IPS DF 19.7 (cell line): ENCODE data around the gene STX8.
A peak's percentile ranks its signal among the peaks of the same experiment; 100 is the strongest.
"Not testable (repeated sequence)": the region's sequence is repeated elsewhere in the genome, so short reads cannot be mapped to it uniquely, and the experiment has no call there.

ENCODE experiments used
- DNase-seq: peaks from one replicate; pipeline ENCODE4 v3.0.0-alpha.2; 2013; ENCODE audit warnings: low read depth, low spot score

The STX8 gene

DNA sequence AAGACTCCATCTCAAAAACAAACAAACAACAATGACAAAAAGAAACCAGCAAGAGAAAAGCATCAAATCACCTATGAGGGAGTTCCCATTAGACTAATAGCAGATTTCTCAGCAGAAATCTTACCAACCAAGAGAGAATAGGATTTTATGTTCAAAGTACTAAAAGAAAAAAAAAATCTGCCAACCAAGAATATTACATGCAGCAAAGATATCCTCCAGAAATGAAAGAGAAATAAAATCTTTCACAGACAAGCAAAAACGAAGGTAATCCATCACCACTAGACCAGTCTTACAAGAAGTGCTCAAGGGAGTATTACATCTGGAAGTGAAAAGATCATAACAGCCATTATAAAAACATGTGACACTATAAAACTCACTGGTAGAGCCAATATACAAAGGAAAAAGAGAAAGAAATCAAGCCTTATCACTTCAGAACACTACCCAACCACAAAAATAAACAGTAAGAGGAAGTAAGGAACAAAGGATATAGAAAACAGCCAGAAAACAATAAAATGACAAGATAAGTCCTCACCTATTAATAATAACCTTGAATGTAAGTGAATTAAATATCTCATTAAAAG lies 66.3 kb downstream of the STX8 start:
- DNase-seq: no peak

DNA sequence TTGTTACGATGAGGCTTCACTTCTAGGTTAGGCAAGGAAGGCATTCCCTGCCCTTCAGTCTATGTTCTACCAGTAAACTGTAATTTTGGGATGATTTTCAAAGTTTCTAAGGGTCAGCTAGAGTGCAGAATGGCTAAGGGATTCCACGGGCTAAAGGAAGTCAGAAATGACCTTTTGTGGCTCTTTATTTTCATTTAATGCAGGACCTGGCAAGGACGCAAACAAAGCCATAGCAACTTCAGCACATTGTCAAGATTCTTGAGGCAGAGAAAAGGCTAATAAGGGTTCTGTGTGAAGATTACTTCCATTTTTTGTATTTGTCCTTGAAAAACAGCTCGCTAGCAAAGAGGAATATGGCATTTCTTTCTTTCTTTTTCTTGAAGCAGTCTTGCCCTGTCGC lies 76.6 kb downstream of the STX8 start:
- DNase-seq: no peak

DNA sequence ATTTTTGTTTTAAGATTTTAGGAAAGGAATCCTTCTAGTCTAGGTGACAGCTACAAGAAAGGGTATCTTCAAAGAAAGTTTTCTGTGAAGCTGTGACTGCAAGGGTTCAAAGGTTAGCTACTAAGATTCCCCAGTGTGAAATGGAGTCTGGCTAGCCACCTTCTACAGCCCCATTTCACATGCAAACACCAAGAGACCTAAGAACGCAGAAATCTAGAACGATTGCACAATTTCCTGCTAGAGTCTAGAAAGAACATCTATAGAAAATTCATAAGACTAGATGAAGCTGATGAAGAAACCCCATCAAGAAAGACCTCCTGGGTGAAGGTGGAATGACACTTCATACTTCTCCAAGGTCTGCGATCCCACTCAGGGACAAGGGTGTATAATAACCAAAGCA lies 77.1 kb downstream of the STX8 start:
- no peak for DNase-seq

DNA sequence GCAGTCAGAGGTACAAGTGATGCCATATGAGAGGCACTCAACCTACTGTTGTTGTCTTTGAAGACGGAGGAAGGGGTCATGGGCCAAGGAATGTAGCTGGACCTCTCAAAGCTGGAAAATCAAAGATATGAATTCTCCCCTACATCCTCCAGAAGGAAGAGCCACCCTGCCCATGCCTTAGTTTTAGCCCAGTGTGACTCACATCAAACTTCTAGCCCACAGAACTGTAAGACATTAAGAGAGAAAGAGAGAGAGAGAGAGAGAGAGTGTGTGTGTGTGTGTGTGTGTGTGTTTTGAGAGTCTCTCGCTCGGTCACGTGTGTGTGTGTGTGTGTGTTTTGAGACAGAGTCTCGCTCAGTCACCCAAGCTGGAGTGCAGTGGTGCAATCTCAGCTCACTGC lies 87.1 kb downstream of the STX8 start:
- DNase-seq: no peak

DNA sequence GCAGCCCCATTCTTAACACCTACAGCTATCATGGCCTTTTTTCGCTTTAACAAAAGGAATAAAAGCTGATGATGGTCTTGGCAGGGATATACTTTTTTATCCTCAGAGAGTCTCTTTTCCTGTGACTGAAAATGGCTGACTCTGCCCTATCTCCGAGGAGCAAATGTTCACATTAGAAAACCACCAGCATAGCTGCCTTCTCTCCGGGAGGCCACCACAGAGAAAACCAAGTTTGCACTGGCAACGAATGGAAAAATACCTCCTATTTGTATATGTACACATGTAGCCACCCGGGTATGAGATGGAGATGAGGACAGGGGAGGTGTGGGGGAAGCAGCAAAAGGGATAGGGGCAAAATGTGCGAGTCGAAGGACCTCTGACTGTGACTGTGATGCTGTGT lies 88.2 kb downstream of the STX8 start:
- DNase-seq: no peak

DNA sequence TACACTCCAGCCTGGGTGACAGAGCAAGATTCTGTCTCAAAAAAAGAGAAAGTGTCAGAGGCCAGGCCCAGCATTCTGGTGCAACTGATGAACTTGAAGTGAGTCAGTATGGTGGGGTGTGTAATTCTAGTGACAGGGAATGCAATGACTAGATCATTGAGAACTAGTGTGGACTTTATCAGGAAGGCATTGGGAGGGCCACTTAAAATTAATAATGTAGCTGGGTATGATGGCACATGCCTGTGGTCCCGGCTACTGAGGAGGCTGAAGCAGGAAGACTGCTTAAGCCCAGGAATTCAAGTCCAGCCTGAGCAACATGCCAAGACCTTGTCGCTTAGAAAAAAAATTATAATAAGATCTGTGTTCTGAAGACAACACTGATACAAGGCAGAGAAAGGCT lies 90.8 kb downstream of the STX8 start:
- no peak for DNase-seq

DNA sequence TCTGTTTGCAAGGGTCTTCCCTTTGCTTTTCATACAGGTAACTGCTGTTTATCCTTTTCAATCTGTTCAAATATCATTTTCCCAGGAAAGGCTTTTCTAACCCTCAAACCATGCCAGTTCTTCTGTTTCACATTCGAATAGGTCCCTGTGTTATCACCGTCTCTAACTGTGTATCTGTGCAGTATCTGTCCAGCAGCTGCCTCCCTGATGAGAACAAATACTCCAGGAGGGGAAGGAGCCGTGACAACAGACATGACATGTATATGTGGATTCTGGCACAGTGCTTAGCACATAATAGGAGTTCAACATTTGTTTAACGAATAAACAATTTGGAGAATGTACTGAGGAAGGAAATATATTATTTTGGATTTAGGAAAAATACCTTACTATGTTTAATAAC lies 95.7 kb downstream of the STX8 start:
- no peak for DNase-seq

DNA sequence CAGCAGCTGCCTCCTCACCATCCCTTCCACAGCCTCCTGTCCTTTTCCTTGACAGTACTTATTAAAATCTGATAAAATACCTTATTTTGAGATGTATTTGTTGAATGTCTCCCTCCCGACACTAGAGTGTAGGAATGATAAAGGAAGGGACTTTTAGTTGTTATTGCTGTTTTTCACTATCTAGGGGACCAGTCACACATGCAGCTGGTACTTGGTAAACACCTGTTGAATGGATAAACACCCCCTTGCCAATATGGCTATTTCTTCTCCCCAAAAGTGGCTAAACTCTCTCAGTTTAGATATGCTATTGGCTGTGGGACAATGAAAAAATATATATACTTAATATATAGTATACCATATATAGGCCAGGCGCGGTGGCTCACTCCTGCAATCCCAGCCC lies 96.7 kb downstream of the STX8 start:
- no peak for DNase-seq

DNA sequence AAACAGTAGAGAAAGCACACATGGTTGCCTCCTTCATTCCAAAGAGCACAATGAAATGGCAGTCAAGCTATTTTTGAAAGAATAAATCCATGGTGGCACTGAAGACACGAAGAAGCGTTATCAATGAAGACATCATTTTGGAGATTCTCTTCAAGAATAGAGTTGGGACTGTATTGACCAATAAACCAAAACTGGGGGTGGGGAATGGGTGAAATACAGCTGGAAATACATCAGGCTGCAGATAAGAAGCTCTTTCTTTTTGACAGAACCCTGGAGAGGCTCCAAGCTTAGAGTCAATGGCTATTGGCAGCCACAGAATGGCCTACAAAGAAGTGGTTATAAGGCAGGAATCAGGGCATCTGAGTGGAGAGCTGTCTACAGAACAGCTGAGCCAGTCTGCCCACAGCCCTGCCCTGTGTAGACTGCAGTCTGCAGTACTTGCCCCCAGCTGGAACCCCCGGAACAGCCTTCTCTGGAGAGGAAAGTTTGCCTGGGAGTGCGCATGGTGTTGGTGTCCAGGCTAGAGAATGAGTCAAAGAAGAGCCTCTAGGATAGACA lies 100.4 kb downstream of the STX8 start:
- no peak for DNase-seq

DNA sequence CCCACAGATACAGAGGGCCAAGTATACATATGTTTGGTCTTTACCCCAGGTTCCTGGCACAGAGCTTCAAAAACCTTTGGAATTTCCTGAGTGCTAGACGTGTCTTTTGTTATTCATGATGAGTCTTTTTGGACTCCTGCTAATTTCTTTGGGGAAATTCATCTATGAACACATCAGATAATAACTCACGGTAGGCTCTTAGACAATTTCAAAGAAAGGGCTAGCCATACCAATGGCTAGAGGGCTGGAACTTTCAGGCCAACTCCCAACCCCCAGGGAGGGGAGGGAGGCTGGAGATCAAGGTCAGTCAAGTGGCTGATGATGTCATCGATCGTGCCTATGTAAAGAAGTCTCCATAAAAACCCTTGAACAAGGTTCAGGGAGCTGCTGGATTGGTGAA lies 101.9 kb downstream of the STX8 start:
- no peak for DNase-seq

DNA sequence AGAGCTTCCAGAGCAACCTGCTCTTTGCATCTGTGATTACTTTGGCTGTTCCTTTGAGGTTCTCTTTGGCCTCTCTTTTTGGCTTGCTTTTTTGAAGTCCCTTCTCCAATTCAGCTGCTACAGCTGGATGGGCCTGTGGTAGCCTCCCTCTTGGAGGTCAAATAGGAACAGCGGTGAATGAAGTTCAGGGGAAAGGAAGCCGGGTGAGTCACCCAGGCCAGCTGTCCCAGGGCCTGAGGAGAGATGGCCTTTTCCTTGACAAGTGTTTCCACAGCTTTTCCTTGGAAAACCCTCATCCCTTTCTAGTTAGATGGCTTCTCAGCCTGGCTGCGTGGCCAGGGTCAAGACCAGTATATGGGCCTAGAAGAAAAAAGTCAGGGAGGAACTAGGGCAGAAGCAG lies 103.1 kb downstream of the STX8 start:
- DNase-seq: no peak

DNA sequence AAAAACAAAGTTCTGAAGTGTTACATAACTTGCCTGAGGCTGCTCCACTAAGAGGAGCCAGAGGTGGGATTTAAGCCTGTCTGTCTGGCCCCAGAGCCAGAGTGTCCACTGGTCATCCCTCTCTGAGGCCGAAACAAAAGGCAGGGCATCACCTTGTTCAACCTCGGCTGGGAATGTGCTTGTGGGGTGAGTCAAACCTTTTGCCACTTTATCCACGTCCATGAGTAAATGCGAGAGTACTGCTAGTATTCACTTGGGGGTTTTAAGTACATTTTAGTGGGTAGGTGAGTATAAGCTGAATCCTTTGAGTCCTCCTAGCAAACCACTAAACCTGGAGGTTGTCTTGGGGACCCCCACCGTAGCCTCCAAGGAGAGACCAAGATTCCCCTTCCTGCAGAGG lies 103.5 kb downstream of the STX8 start:
- no peak for DNase-seq

DNA sequence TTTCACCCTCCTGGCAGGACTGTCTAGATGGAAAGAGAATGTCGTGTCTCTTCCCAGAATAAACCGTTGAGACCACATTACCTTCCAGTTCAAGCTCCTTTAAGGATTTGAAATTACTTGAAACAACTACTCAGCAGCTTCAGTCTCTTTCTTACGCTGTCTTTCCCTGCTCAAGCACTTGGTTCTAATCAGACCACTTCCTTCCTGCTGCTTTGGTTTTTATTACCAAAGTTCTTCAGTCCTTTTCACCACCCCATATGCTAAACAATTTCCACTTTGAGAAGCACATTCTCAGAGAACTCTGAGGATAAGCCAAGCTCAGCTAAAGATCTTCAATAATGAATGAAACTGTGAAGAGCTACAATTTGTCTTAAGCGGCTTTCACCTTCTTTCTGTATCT lies 105.4 kb downstream of the STX8 start:
- no peak for DNase-seq

DNA sequence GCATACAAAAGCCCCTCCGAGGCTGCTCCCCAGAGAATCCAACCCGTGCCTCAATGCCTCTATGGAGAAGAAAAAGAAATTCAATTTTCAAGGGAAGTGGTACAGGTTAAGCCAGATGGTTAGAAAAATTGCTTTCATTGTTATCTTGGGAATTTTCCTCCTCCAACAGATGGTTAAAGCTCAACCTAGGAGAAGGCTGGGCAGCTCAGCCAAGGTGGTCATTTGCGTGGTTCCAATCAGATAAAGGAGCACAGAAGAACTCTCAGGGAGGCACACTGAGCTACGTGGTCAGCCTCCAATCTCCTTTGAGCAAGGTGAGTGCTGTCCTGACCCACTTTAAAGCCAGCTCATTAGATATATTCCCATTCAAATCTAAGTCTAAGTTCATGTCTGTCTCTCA lies 106.7 kb downstream of the STX8 start:
- DNase-seq: no peak

DNA sequence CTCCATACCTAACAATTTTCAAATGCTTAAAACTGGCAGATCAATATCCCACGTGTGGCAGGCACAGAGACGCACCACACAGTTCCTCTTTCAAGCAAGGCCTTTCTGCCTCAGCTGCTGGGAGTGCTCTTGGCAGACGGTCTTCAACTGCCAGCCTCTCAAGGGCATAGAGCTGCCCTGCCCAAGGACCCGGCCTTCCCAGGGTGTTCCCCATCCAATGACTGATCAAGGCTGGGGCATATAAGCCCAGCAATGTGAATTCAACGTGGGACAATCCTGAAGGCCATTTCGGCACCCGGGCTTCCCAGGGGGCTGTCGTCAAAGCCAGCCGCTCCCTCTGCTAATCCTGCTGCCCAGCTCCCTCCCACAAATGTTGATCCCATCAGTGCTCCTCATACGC lies 107.1 kb downstream of the STX8 start:
- DNase-seq: no peak

DNA sequence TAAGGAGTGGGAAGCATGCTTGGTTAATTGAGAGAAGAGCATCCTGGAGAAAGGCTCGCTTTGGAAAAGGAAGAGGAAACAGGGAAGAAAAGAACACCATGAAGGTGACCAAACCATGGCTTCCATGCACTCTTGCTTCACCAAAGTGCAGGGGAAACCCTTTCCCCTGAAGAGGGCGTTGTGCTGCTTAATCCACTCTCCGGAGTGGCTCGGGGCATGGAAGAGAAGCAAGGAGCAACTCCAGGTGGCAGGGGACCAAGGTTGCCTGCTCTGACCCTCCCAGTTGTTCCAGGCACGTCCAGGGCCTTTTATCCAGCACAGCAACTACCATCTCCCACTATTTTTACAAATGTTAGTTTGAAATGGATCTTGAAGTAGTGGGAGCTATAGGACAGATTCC lies 108.1 kb downstream of the STX8 start:
- peak; percentile 9 for DNase-seq

DNA sequence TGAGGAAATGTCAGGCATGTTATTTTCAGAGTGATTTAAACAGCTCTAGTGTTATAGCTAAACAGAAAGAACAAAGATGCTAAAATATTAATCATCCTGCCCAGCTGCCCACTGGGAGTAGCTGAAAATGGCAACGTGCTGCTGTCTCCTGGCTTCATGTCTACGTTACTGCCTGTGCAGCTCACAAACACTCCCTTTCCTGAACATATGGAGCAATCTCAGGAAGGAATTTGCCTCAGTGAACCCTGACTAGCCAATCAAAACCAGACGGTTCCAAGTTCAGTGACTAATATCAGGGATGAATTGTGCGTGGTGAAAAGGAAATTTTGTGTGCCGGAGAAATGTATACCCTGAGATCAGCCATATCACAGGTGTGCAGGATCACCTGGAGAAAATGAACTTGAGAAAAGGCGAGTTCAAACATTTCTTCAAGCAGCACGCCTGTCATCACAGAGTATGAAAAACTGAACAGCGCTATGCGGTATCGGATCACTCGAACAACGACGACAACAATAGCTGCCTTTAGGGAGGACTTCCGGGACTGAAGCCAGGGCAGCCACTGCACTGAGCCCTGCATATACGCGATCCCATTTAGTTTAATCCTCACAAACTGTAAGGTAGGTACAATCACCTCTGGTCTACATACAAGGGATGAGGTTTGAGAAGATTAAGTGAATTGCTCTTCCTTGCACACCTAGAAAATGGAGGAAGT lies 110.3 kb downstream of the STX8 start:
- no peak for DNase-seq

DNA sequence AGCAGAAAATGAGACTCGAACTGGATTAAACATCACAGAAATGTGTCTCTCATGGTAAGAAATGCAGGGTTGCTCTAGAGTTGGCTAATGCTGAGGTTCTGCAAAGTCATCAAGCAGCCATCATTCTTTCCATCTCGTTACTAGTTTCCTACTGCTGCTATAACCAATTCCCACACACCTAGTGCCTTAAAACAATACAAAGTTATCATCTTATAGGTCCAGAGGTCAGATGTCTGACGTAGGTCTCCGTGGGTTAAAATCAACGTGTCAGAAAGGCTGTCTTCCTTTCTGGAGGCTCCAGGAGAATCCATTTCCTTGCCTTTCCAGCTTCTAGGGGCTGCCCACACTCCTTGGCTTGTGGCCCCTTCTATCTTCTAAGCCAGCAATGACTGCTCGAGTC lies 118.6 kb downstream of the STX8 start:
- no peak for DNase-seq

DNA sequence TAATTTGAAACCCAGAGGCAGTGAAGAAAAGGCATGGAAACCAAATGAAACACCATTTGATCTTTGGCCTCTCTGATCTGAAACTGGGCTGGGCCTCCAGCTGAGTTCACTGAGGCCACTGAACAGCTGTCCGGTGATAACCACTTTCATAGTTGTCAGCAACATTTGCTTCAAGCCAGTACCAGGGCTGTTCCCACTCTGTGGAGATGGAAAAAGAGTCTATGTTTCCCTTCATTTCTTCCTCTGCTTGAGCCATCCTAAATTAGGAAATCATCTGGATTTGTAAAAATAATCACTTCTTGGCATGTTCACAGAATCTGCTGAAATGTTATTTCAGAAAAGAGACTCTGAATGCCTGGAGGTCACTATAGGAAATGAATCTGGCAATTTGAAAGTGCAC lies 119.3 kb downstream of the STX8 start:
- no peak for DNase-seq

DNA sequence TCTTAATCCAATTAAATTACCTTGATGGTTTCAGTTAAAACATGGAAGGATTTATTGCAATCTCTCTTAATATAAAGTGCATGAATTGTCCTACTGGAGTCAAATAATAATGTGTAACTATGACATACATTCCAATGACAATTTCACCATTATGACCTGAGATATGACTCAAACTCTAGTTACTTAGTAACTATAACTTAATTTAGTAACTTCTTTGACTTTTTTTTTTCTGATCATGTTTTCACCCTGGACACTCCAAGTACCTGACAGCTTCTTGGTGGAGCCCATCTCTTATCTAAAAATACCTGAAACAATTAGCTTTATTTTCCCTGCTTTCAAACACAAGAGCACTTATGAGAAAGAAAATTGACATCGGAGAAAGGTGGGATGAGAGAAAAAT lies 123.7 kb downstream of the STX8 start:
- no peak for DNase-seq

DNA sequence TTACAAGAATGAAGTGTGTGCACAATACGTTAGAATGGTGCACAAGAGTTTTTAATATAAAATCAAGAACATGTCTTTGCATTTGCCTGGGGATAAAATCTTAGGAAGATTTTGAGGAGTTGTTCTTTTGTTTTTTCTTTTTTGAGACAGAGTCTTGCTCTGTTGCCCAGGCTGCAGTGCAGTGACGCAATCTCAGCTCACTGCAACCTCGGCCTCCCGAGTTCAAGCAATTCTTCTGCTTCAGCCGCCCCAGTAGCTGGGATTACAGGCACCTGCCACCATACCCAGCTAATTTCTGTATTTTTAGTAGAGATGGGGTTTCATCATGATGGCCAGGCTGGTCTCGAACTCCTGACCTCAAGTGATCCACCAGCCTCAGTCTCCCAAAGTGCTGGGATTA lies 128.3 kb downstream of the STX8 start:
- not testable (repeated sequence) for DNase-seq

DNA sequence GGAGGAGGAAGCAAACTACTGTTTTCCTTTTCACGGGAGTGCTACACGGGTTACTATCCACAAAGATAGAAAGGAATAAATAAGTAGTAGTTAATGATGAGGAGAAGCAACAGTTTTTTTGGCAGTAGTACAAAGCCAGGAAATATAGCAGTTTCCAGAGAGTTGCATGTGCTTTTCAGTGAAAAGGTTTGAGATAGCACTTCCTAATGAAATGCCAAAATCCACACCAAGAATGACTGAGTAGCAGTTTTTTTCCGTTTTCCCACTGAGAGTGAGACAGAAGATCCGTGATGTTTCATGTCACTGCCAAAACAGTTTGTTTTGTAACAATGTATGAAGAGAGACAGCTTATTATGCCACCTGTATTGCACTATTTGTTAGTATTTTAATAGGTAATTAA lies 129.1 kb downstream of the STX8 start:
- no peak for DNase-seq

DNA sequence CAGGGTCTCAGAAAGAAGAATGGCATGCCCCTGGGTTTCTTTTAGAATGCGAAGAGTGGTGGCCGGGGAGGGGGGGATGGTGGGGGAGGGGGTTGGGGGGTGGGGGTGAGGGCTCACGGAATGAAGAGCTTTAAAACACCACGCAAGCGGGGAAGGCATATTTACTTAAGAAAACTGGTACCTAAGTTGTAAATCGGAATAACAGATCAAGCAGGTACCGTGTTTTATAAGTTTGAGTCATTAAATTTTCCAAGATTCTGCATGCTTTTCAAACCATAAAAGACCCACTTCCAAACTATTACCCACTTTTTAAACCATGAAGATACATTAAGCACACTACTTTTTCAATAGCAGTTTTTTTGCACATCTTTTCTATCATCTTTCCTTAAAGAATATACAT lies 130.2 kb downstream of the STX8 start:
- DNase-seq: no peak

DNA sequence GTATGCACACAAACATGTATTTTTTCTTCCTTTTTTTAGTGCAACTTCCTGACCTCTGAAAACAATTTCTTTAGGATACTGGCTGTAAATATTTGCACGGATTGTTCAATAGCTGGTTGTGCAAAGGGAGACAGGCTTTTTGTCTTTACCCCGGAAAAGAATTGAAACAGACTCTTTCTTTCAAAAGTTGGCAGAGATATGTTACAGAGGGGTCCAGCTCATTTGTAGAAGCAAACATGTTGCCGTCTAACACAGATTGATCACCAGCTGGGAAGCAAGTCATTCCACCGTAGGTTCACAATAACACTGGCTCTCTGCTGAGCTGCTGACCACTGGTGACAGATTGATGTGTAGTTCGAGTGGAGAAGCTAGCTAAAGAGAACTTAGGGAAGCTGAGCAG lies 130.9 kb downstream of the STX8 start:
- DNase-seq: no peak
